Colonic mucosa (tissue), 4 donors: ENCODE measurements around the gene GNG14. TPM values are rescaled to one million over a fixed set of nuclear protein-coding genes. Genes with fewer than 3 reads are reported as not detected.
A peak's percentile ranks its signal among the peaks of the same experiment; 100 is the strongest.

Experiments
- DNase-seq: peaks from one replicate; pipeline ENCODE4 v3.0.0-alpha.2; 2020
- H3K27ac ChIP-seq: fragments of 200-600 bp; one replicate; pipeline ENCODE4 v1.8.0; 2021
- H3K27me3 ChIP-seq: fragments of 200-600 bp; one replicate; pipeline ENCODE4 v1.8.0; 2021
- H3K36me3 ChIP-seq: fragments of 200-600 bp; one replicate; pipeline ENCODE4 v1.8.0; 2021
- H3K4me1 ChIP-seq: fragments of 200-600 bp; one replicate; pipeline ENCODE4 v1.8.0; 2021; ENCODE audit warnings: mild to moderate bottlenecking
- H3K4me3 ChIP-seq: fragments of 200-600 bp; one replicate; pipeline ENCODE4 v1.8.0; 2021
- H3K9ac ChIP-seq, 2 donors: one replicate each; pipeline ENCODE4 v1.7.0; 2013; ENCODE audit warnings: control low read depth in 2 of 2, low read depth in 2 of 2, low read length in 2 of 2
- H3K9me3 ChIP-seq: fragments of 200-600 bp; one replicate; pipeline ENCODE4 v1.8.0; 2021
- CTCF ChIP-seq: fragments of 200-600 bp; IDR thresholded peaks from one replicate; pipeline ENCODE4 v1.8.0; 2022; ENCODE audit warnings: antibody characterized with exemption, mild to moderate bottlenecking
- intact Hi-C: fragments of 100-400 bp; cut with DNase I; formaldehyde crosslinking; loops from one replicate; pipeline ENCODE4 v1.14.1; 2022
- total RNA-seq, 2 donors: library from RNA; stranded (reverse); fragmentation: NEBNext Ultra II Directional in 1 of 2; extraction: Animal tissue kit (Norgen Biotek cat#: 25700) in 1 of 2; gene quantifications; one replicate each; pipeline ENCODE4 v1.2.1, GENCODE V29; 2021
- donor health status: healthy.
- donor health status: DM: no; HTN: no; CAD: no.
- donor health status: DM: no; HTN: no; CAD: no.

GNG14 gene
- total RNA-seq, 2 donors from 2014 or later = not detected

GRCh38 chr19:12726988-12727316 is 39.2 kb downstream of the GNG14 start:
- Histone ChIP-seq H3K36me3 (peaks cover 8% of the 10 kb centered on the region), H3K9me3 (no peaks in the 10 kb centered on the region), H3K4me1 (no peaks in the 10 kb centered on the region), H3K4me3 (no peak overlapping the region), H3K9ac (no peak overlapping the region), H3K27me3 (no peaks in the 10 kb centered on the region), H3K27ac (no peak overlapping the region)
- intact Hi-C loops = no loop called here
- DNase-seq = no peak
- TF ChIP-seq CTCF = no peak

- Histone ChIP-seq H3K4me1 (peaks cover 4% of the 10 kb centered on the region), H3K27ac (no peak overlapping the region), H3K36me3 (peaks cover 8% of the 10 kb centered on the region), H3K27me3 (no peaks in the 10 kb centered on the region), H3K9ac (no peak overlapping the region), H3K4me3 (no peak overlapping the region), H3K9me3 (no peaks in the 10 kb centered on the region)
- no peak for DNase-seq
- intact Hi-C loops = no loop called here
- TF ChIP-seq CTCF = no peak
These were observed 40.1 kb downstream of the GNG14 start for GRCh38 chr19:12727745-12728433.

GRCh38 chr19:12730064-12730463 is 42.3 kb downstream of the GNG14 start:
- intact Hi-C loops = no loop called here
- H3K36me3 ChIP-seq = peaks cover 8% of the 10 kb centered on the region
- no peaks in the 10 kb centered on the region for H3K27me3 ChIP-seq
- no peak for TF ChIP-seq CTCF
- peaks cover 10% of the 10 kb centered on the region for H3K4me1 ChIP-seq
- H3K9me3 ChIP-seq = no peaks in the 10 kb centered on the region
- no peak overlapping the region for H3K9ac ChIP-seq
- H3K27ac ChIP-seq = no peak overlapping the region
- DNase-seq = no peak
- no peak overlapping the region for H3K4me3 ChIP-seq

GRCh38 chr19:12731337-12731736 is 43.5 kb downstream of the GNG14 start:
- no peak for DNase-seq
- TF ChIP-seq CTCF = no peak
- H3K9me3 ChIP-seq = no peaks in the 10 kb centered on the region
- intact Hi-C loops = no loop called here
- peaks cover 11% of the 10 kb centered on the region for H3K4me1 ChIP-seq
- H3K9ac ChIP-seq = no peak overlapping the region
- H3K36me3 ChIP-seq = peaks cover 8% of the 10 kb centered on the region
- H3K4me3 ChIP-seq = no peak overlapping the region
- H3K27me3 ChIP-seq = no peaks in the 10 kb centered on the region
- H3K27ac ChIP-seq = no peak overlapping the region

GRCh38 chr19:12733369-12734214 is 45.8 kb downstream of the GNG14 start:
- no peaks in the 10 kb centered on the region for H3K9me3 ChIP-seq
- peak overlapping the region; percentile 88 for H3K27ac ChIP-seq
- no peaks in the 10 kb centered on the region for H3K27me3 ChIP-seq
- H3K36me3 ChIP-seq = peaks cover 10% of the 10 kb centered on the region
- intact Hi-C loops = no loop called here
- DNase-seq = peak; percentile 28
- TF ChIP-seq CTCF = peak; percentile 22
- H3K4me1 ChIP-seq = peaks cover 21% of the 10 kb centered on the region
- H3K9ac ChIP-seq = peak overlapping the region; percentile 90 to 93
- H3K4me3 ChIP-seq = peak overlapping the region; percentile 84
